Naive thymus-derived CD4-positive, alpha-beta T cell (primary cell): ENCODE data around the gene TMEM167A. TPM values are rescaled to one million over a fixed set of nuclear protein-coding genes. Genes with fewer than 3 reads are reported as not detected.

ENCODE experiments used
- ATAC-seq: fragments of 150-1000 bp; cut with Tn5 transposase; 2 replicates; pipeline ENCODE4 v1.10.0; 2021; ENCODE audit warnings: mild to moderate bottlenecking, moderate library complexity
- CTCF ChIA-PET: fragments of 350-600 bp; sonication (Branson Sonifier 250); formaldehyde crosslinking; loops from one replicate; lab custom pipeline; 2021; ENCODE audit warnings: antibody characterized with exemption; lab: Charles Lee
- POLR2A ChIA-PET: fragments of 350-600 bp; sonication (Branson Sonifier 250); formaldehyde crosslinking; loops from one replicate; lab custom pipeline; 2021; ENCODE audit warnings: antibody characterized with exemption, inconsistent platforms; lab: Charles Lee
- DNase-seq, 9 donors: peaks; one replicate each; pipeline versions ENCODE4 v3.0.0 to v3.0.0-alpha.2; 2020 to 2022; ENCODE audit warnings: mixed read lengths in 1 of 9
- H3K27ac ChIP-seq: one replicate; pipeline ENCODE4 v1.7.0; 2013; ENCODE audit warnings: mild to moderate bottlenecking, low read depth, low read length, moderate library complexity
- H3K27me3 ChIP-seq, 2 donors: one replicate each; pipeline ENCODE4 v1.7.0; 2013; ENCODE audit warnings: low read length in 2 of 2, mild to moderate bottlenecking in 2 of 2, moderate library complexity in 2 of 2; ENCODE audit not compliant: control insufficient read depth in 2 of 2, insufficient read depth in 2 of 2
- H3K36me3 ChIP-seq, 3 experiments: 1 replicate in 2 of 3; 2 replicates in 1 of 3; pipeline ENCODE4 v1.7.0; 2013; ENCODE audit warnings: low read length in 3 of 3, mild to moderate bottlenecking in 3 of 3, moderate library complexity in 1 of 3; ENCODE audit not compliant: insufficient read depth in 3 of 3, control insufficient read depth in 2 of 3
- H3K4me1 ChIP-seq, 2 donors: one replicate each; pipeline ENCODE4 v1.7.0; 2013; ENCODE audit warnings: low read length in 2 of 2, mild to moderate bottlenecking in 2 of 2, moderate library complexity in 1 of 2; ENCODE audit not compliant: control insufficient read depth in 2 of 2, insufficient read depth in 2 of 2
- H3K4me3 ChIP-seq: 2 replicates; pipeline ENCODE4 v1.7.0; 2013; ENCODE audit warnings: mild to moderate bottlenecking, low read length
- H3K9me3 ChIP-seq, 3 experiments: 1 replicate in 2 of 3; 2 replicates in 1 of 3; pipeline ENCODE4 v1.7.0; 2013; ENCODE audit warnings: low read length in 3 of 3; ENCODE audit not compliant: control insufficient read depth in 2 of 3
- H3K27ac Mint-ChIP-seq, 9 donors: one replicate each; pipeline ENCODE4 v1.8.0; 2020 to 2022; ENCODE audit warnings: mixed read lengths in 9 of 9, mild to moderate bottlenecking in 8 of 9, moderate library complexity in 5 of 9, inconsistent platforms in 2 of 9
- H3K27me3 Mint-ChIP-seq, 5 donors: one replicate each; pipeline ENCODE4 v1.8.0; 2021 to 2022; ENCODE audit warnings: mixed read lengths in 5 of 5, mild to moderate bottlenecking in 1 of 5
- H3K36me3 Mint-ChIP-seq, 5 donors: one replicate each; pipeline ENCODE4 v1.8.0; 2020 to 2022; ENCODE audit warnings: mixed read lengths in 5 of 5, mild to moderate bottlenecking in 3 of 5, inconsistent platforms in 1 of 5
- H3K4me1 Mint-ChIP-seq, 7 donors: one replicate each; pipeline ENCODE4 v1.8.0; 2020 to 2022; ENCODE audit warnings: mixed read lengths in 7 of 7, mild to moderate bottlenecking in 3 of 7, inconsistent platforms in 1 of 7
- H3K4me3 Mint-ChIP-seq, 10 donors: one replicate each; pipeline ENCODE4 v1.8.0; 2020 to 2022; ENCODE audit warnings: mild to moderate bottlenecking in 10 of 10, mixed read lengths in 10 of 10, moderate library complexity in 6 of 10, inconsistent platforms in 2 of 10
- H3K9me3 Mint-ChIP-seq, 11 donors: one replicate each; pipeline ENCODE4 v1.8.0; 2020 to 2022; ENCODE audit warnings: mixed read lengths in 11 of 11, mild to moderate bottlenecking in 4 of 11, inconsistent platforms in 1 of 11, moderate library complexity in 1 of 11
- intact Hi-C, 2 donors: fragments of 100-400 bp; cut with micrococcal nuclease; formaldehyde crosslinking; loops; one replicate each; pipeline ENCODE4 v1.15.1; 2023
- polyA plus RNA-seq, 2 donors: library from polyadenylated mRNA; unstranded; fragments of 300-500 nt; fragmentation: Illumina TruSeq; gene quantifications; one replicate each; pipeline ENCODE4 v1.2.3, GENCODE V29; 2021
- total RNA-seq, 6 experiments: library from RNA in 5 of 6; stranded (reverse) in 5 of 6; gene quantifications; 1 replicate in 5 of 6; 2 replicates in 1 of 6; pipeline ENCODE4 v1.2.3 and lab custom pipeline; 2021 to 2026

Gene TMEM167A
- total and polyA plus RNA-seq, 7 experiments from 2014 or later: 28.6 to 73.4 (median 42.3) TPM

- ChIA-PET CTCF (no interaction called here), POLR2A (no interaction called here)
- no peak overlapping the region for H3K4me3 ChIP-seq
- H3K9me3 Mint-ChIP-seq: peaks cover 0 to 4% (median 0%) of the 10 kb centered on the region in 11 donors
- no peak overlapping the region for H3K4me3 Mint-ChIP-seq
- no peak overlapping the region for H3K27ac Mint-ChIP-seq
- peaks cover 0 to 4% (median 0%) of the 10 kb centered on the region in 5 donors for H3K36me3 Mint-ChIP-seq
- no peaks in the 10 kb centered on the region for H3K4me1 ChIP-seq
- intact Hi-C loops: no loop called here
- H3K4me1 Mint-ChIP-seq: peaks cover 0 to 1% (median 0%) of the 10 kb centered on the region in 7 donors
- no peak overlapping the region for H3K27ac ChIP-seq
- ATAC-seq (no peak), DNase-seq (no peak)
- no peaks in the 10 kb centered on the region for H3K9me3 ChIP-seq
- H3K27me3 Mint-ChIP-seq: peaks cover 2 to 10% (median 7%) of the 10 kb centered on the region in 5 donors
- no peaks in the 10 kb centered on the region for H3K36me3 ChIP-seq
- H3K27me3 ChIP-seq: no peaks in the 10 kb centered on the region
Observed at GRCh38 chr5:83006683-83007283, 70.4 kb downstream of the TMEM167A start.

GRCh38 chr5:83003791-83004190 is 73.4 kb downstream of the TMEM167A start:
- no peaks in the 10 kb centered on the region for H3K36me3 Mint-ChIP-seq
- H3K36me3 ChIP-seq: no peaks in the 10 kb centered on the region
- H3K27ac ChIP-seq: no peak overlapping the region
- no peak overlapping the region for H3K27ac Mint-ChIP-seq
- no peak overlapping the region for H3K4me3 Mint-ChIP-seq
- ChIA-PET POLR2A (no interaction called here), CTCF (no interaction called here)
- H3K27me3 ChIP-seq: no peaks in the 10 kb centered on the region
- H3K4me3 ChIP-seq: no peak overlapping the region
- peaks cover 4 to 9% (median 6%) of the 10 kb centered on the region in 5 donors for H3K27me3 Mint-ChIP-seq
- no peaks in the 10 kb centered on the region for H3K4me1 Mint-ChIP-seq
- H3K4me1 ChIP-seq: no peaks in the 10 kb centered on the region
- no peaks in the 10 kb centered on the region for H3K9me3 ChIP-seq
- no peaks in the 10 kb centered on the region for H3K9me3 Mint-ChIP-seq
- no peak for DNase-seq
- no peak for ATAC-seq
- intact Hi-C loops: no loop called here

Other genes with a start within 250 kb of the TMEM167A start
- 1 to 10 TPM; 2.9 to 7.4 (median 4.7) TPM for gene XRCC4, start 153 bp upstream of the TMEM167A start, total RNA-seq
- gene XRCC4, start 153 bp upstream of the TMEM167A start, polyA plus RNA-seq: 10 to 100 TPM in 1 of 2 donors, 1 to 10 TPM in 1; 6.4 to 12.2 TPM